Psoas muscle (tissue), 8 donors: ENCODE data around the gene TLN1. TPM values are rescaled to one million over a fixed set of nuclear protein-coding genes. Genes with fewer than 3 reads are reported as not detected.

ENCODE experiments used
- ATAC-seq, 4 donors: fragments of 200-7000 bp; cut with Tn5 transposase; one replicate each; pipeline ENCODE4 v1.9.1; 2020; ENCODE audit warnings: moderate library complexity in 3 of 4, mild to moderate bottlenecking in 2 of 4
- DNase-seq, 2 donors: peaks; one replicate each; pipeline ENCODE4 v3.0.0-alpha.2; 2020
- H3K27ac ChIP-seq: fragments of 200-600 bp; one replicate; pipeline ENCODE4 v1.8.0; 2022
- H3K27me3 ChIP-seq, 3 donors: fragments of 200-600 bp in 1 of 3; one replicate each; pipeline versions ENCODE4 v1.6.1 to v1.8.0; 2013 to 2022; ENCODE audit warnings: low read length in 2 of 3, mild to moderate bottlenecking in 2 of 3, moderate library complexity in 1 of 3; ENCODE audit not compliant: insufficient read depth in 3 of 3
- H3K36me3 ChIP-seq, 2 donors: fragments of 200-600 bp in 1 of 2; one replicate each; pipeline versions ENCODE4 v1.6.1 to v1.8.0; 2013 to 2022; ENCODE audit warnings: low read depth in 1 of 2, mild to moderate bottlenecking in 1 of 2, moderate library complexity in 1 of 2; ENCODE audit not compliant: insufficient read depth in 1 of 2
- H3K4me1 ChIP-seq: fragments of 200-600 bp; one replicate; pipeline ENCODE4 v1.8.0; 2022
- H3K4me3 ChIP-seq: fragments of 200-600 bp; one replicate; pipeline ENCODE4 v1.8.0; 2022; ENCODE audit warnings: mild to moderate bottlenecking
- H3K9me3 ChIP-seq: fragments of 200-600 bp; one replicate; pipeline ENCODE4 v1.8.0; 2022
- WGBS, 3 donors: extraction: QIAGEN DNeasy Blood & Tissue Kit; methylation state at CpG; one replicate each; pipeline versions ENCODE4 v1.1.6 to v1.1.7; 2013; 5-methylcytosine and 5-hydroxymethylcytosine counted together
- intact Hi-C, 2 donors: fragments of 100-400 bp; cut with DNase I; formaldehyde crosslinking; loops; one replicate each; pipeline versions ENCODE4 v1.11.0 to v1.14.2; 2022
- polyA plus RNA-seq, 3 donors: library from polyadenylated mRNA; stranded (reverse); fragments of 200-250 nt; gene quantifications; one replicate each; pipeline ENCODE4 v1.2.3, GENCODE V29; 2013
- total RNA-seq, 4 donors: library from RNA; stranded (reverse); fragmentation: NEBNext Ultra II Directional in 2 of 4; extraction: Animal tissue kit (Norgen Biotek cat#: 25700) in 2 of 4; gene quantifications; one replicate each; pipeline versions ENCODE4 v1.2.1 to v1.2.4, GENCODE V29; 2021 to 2023
- TF ChIP-seq, protein P1 (sequence below): fragments of 200-600 bp; IDR thresholded peaks from one replicate; pipeline ENCODE4 v1.8.0; 2022; ENCODE audit warnings: antibody characterized with exemption
- donor health status: healthy with polysubstance abuse.
- donor health status: DM: no; HTN: no; CAD: no; lungs with moderate emphysema.
- donor health status: Bipolar disorder and iron deficiency.
- donor health status: healthy.
- donor health status: DM: yes; HTN: yes; CAD: no.
- donor health status: DM: no; HTN: no; CAD: no.
- donor health status: DM: no; HTN: no; CAD: no.
- donor health status: DM: yes; HTN: yes; CAD: no.

TLN1 gene
- total and polyA plus RNA-seq, 7 donors = 88.2 to 320 (median 150) TPM

DNA sequence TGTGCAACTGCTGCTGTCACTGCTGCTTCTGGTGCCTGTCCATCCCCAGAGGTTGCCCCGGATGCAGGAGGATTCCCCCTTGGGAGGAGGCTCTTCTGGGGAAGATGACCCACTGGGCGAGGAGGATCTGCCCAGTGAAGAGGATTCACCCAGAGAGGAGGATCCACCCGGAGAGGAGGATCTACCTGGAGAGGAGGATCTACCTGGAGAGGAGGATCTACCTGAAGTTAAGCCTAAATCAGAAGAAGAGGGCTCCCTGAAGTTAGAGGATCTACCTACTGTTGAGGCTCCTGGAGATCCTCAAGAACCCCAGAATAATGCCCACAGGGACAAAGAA is 58.0 kb downstream of the TLN1 start:
- H3K27me3 ChIP-seq = no peaks in the 10 kb centered on the region
- DNase-seq (no peak), ATAC-seq (no peak)
- H3K4me3 ChIP-seq = no peak overlapping the region
- H3K27ac ChIP-seq = no peak overlapping the region
- TF ChIP-seq, protein P1, sequence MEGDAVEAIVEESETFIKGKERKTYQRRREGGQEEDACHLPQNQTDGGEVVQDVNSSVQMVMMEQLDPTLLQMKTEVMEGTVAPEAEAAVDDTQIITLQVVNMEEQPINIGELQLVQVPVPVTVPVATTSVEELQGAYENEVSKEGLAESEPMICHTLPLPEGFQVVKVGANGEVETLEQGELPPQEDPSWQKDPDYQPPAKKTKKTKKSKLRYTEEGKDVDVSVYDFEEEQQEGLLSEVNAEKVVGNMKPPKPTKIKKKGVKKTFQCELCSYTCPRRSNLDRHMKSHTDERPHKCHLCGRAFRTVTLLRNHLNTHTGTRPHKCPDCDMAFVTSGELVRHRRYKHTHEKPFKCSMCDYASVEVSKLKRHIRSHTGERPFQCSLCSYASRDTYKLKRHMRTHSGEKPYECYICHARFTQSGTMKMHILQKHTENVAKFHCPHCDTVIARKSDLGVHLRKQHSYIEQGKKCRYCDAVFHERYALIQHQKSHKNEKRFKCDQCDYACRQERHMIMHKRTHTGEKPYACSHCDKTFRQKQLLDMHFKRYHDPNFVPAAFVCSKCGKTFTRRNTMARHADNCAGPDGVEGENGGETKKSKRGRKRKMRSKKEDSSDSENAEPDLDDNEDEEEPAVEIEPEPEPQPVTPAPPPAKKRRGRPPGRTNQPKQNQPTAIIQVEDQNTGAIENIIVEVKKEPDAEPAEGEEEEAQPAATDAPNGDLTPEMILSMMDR = no peak
- no peaks in the 10 kb centered on the region for H3K36me3 ChIP-seq
- intact Hi-C loops = loop anchor here in 1 of 2 donors (2.0 kb wide), 1 partner anchor 45 kb away; no protein-coding TSS in a partner anchor
- peaks cover 20% of the 10 kb centered on the region for H3K4me1 ChIP-seq
- no peaks in the 10 kb centered on the region for H3K9me3 ChIP-seq
- WGBS, 3 donors = 49 to 74% (median 53%) methylated on average over 3 of the region's 3 CpGs

- intact Hi-C loops = loop anchor here in 1 of 2 donors (2.0 kb wide), 1 partner anchor 45 kb away; no protein-coding TSS in a partner anchor
- peak in 1 of 2 donors; percentile 64 for DNase-seq
These were observed 58.6 kb downstream of the TLN1 start, which contains the start of gene CA9 for GRCh38 chr9:35673132-35674024. Gene CA9, plus strand, starts transcription at chr9:35673928. Its CDS starts 32 bp downstream, at chr9:35673960.

DNA sequence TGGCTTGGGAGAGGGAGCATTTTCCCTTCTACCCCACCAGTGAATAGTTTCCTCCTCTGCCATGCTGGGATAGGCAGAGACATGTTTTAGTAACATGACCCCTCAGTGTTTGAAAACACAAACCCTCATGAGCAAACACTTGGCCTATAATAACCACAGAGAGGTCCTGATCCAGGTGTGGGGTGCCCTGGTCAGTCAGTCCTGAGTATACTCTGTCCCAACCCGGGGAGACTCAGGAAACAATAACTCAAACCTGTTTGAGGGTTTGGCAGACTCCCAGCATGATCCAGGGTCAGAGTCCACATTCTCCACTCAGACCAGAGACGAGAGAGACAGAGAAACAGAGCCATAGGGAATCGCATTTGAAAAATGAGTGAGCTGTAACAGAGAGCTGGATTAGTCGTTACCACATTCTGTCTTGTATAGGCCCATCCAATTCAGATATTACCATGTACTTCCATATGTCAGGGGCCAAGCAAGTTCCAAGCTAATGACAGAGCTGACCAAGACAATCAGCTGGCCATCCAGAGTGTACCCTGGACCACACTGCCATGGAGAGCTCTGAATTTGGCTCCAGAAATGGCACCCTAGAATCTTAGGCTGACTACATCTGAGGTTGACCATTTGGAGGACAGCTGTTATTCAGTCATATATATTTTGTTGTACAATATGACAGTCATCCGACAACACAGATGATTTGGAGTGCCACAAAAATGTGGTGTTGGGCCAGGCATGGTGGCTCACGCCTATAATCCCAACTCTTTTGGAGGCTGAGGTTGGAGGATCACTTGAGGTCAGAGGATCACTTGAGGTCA is 62.5 kb downstream of the TLN1 start:
- Histone ChIP-seq H3K27me3 (no peaks in the 10 kb centered on the region), H3K4me1 (peaks cover 18% of the 10 kb centered on the region), H3K36me3 (no peaks in the 10 kb centered on the region), H3K4me3 (no peak overlapping the region), H3K27ac (no peak overlapping the region), H3K9me3 (no peaks in the 10 kb centered on the region)
- intact Hi-C loops = no loop called here
- ATAC-seq (no peak), DNase-seq (no peak)
- WGBS, 3 donors = 57 to 70% (median 65%) methylated on average over 6 of the region's 6 CpGs
- TF ChIP-seq, protein P1 = no peak

More at GRCh38 chr9:35673132-35674024, 58.6 kb downstream of the TLN1 start, which contains the start of gene CA9:
- H3K27ac ChIP-seq = peak within 1 kb of the TSS; percentile 50
- no peaks in the 10 kb centered on the region for H3K36me3 ChIP-seq
- H3K27me3 ChIP-seq = no peaks in the 10 kb centered on the region
- peak; percentile 58 to 83 (median 72) for ATAC-seq
- H3K4me3 ChIP-seq = no peak within 1 kb of the TSS
- H3K9me3 ChIP-seq = no peaks in the 10 kb centered on the region
- TF ChIP-seq, protein P1 = no peak
- WGBS, 3 donors = 25 to 38% (median 26%) methylated on average over 10 of the region's 10 CpGs
- H3K4me1 ChIP-seq = peaks cover 20% of the 10 kb centered on the region

- 95 to 97% (median 97%) methylated on average over 3 of the region's 3 CpGs for WGBS, 3 donors
- H3K4me3 ChIP-seq = no peak overlapping the region
- H3K36me3 ChIP-seq = no peaks in the 10 kb centered on the region
- no peaks in the 10 kb centered on the region for H3K27me3 ChIP-seq
- intact Hi-C loops = no loop called here
- DNase-seq = no peak
- no peak for ATAC-seq
- H3K4me1 ChIP-seq = peaks cover 8% of the 10 kb centered on the region
- TF ChIP-seq, protein P1 = no peak
- no peaks in the 10 kb centered on the region for H3K9me3 ChIP-seq
- no peak overlapping the region for H3K27ac ChIP-seq
These were observed 64.1 kb downstream of the TLN1 start for GRCh38 chr9:35667939-35668338.
